Body of pancreas (tissue), 4 donors: ENCODE results near the gene CISD1.
"Not testable (repeated sequence)": the region's sequence is repeated elsewhere in the genome, so short reads cannot be mapped to it uniquely, and the experiment has no call there.

Experiments used
- CTCF ChIP-seq, 7 experiments: fragments of 450-650 bp in 4 of 7; fragments of 200-600 bp in 3 of 7; sonication (generic) in 3 of 7; IDR thresholded peaks; one replicate each; pipeline ENCODE4 v1.5.1; 2016 to 2019; ENCODE audit warnings: antibody characterized with exemption in 7 of 7
- POLR2A ChIP-seq, 3 donors: fragments of 450-650 bp; IDR thresholded peaks; one replicate each; pipeline ENCODE4 v1.6.1; 2016; ENCODE audit warnings: antibody characterized with exemption in 3 of 3, mild to moderate bottlenecking in 2 of 3

DNA sequence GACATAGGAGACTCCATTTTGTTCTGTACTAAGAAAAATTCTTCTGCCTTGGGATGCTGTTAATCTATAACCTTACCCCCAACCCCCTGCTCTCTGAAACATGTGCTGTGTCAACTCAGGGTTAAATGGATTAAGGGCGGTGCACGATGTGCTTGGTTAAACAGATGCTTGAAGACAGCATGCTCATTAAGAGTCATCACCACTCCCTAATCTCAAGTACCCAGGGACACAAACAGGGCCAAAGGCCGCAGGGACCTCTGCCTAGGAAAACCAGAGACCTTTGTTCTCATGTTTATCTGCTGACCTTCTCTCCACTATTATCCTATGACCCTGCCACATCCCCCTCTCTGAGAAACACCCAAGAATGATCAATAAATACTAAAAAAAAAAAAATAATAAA, 24.3 kb upstream of the CISD1 start:
- TF ChIP-seq CTCF, POLR2A (IDR thresholded peaks at IDR 0.05): not testable (repeated sequence)
